ENCODE data around the gene APBB3.

Gene APBB3

DNA sequence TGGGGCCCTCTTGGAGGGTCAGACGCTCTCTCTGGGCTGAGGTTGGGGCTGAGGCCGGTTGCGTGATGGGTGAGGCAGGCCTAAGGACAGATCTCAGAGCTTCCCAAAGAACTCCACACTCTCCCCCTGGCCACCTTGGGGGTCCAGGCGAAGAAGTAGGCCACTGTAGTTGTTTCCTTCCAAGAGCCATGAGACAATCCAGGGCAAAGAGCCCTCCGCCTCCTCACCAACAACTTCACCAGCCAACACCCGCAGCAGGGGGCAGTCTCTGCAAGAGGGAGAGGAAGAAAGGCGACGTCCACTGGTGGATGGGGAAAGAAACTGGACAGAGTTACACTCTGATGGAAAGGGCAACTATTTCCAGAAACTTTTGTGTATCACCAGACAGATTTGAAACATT, 10.9 kb upstream of the APBB3 start:
- DNase-seq (ENCODE audit: low read depth), result no peak

DNA sequence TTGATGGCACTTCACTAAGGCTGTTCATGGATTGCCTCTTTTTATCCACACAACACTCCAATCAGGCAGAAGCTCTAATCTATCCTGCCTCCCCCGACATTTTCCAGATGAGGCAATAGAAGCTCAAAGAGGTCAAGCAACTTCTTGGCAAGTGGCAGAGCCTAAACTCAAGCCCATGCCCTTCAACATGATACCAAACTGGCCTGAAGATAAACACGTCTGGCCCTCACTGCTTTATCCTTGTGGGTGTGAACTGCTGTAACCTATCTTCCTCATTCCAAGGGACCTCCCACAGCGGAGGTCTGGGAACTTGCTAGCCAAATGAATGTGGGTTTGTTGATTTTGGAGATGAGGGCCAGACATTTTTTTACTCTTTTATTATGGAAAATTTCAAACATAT, 9.8 kb upstream of the APBB3 start:
- no peak for DNase-seq (ENCODE audit: low read depth)

DNA sequence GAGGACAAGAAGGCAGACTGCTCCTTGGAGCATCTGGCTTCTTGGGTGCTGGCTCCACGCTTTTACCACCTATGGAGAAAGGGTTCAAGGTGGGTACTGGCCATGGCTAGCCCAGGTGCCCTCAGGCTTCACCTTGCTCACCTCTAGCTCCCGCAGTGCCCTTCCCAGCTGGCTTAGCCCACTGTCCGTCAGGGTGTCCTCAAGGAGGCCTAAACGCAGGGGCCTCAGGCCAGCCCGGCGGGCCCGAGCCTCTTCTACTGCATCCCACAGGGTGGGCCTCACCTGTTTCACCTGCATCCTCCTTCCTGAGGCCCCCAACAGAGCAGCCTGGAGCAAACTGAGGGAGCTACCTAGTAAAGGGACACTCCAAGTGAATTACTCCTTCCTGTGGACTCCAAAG, 9.3 kb upstream of the APBB3 start:
- DNase-seq (ENCODE audit: low read depth), result no peak

DNA sequence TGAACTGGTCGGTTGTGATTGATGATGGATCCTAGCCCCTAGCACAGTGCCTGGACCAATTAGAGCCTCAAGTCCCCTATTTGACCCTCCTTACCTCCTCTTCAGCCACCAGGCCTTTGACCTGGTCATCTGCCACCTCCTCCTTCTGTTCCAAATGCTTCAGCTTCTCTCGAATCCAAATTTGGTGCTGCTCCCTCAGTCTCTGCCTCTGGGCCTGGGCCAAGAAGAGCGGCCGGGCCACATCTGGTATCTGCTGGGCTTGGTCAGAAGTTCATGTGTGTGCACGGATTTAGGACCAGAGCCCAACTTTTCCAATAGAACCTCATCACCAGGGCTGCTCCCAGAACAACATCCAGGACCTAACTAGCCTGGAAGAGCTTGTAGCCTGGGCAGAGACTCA, 6.7 kb upstream of the APBB3 start:
- no peak for DNase-seq (ENCODE audit: low read depth)

DNA sequence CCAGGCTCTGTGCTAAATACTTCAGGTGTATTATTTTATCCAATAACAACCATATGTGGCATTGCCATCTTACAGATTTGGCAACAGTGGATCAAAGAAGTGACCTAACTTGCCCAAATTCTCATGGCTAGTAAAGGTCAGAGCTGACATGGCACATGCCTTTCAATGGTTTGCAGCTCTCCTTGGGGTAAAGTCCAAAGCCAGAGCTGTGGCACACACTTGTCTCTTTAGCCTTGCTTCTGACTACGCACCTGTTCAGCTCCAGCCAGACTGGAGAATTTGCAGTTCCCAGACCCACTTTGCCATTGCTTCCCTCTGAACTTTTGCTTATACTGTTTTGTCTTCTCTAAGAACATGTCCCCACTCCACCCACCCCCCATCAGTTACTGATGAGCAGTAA, 6.1 kb upstream of the APBB3 start:
- no peak for DNase-seq (ENCODE audit: low read depth)

DNA sequence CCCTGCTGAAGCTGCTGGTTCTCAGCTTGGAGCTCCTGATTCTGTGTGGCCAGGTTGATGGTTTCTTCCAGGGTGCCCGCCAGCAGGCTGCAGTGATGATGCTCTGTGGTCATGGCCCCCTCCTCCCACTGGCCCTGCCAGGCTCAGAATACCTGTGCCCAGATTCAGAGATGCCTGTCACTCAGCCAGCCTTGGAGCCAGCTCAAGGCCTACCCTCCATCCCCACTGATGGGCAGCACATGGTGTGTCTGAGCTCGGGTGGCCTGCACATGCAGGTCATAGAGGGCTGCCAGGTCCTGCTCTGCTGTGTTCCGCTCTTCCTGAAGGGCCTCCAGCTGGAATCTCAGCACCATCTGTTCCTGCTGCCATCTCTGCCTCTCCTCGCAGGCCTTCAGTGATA, 5.7 kb upstream of the APBB3 start:
- no peak for DNase-seq (ENCODE audit: low read depth)

DNA sequence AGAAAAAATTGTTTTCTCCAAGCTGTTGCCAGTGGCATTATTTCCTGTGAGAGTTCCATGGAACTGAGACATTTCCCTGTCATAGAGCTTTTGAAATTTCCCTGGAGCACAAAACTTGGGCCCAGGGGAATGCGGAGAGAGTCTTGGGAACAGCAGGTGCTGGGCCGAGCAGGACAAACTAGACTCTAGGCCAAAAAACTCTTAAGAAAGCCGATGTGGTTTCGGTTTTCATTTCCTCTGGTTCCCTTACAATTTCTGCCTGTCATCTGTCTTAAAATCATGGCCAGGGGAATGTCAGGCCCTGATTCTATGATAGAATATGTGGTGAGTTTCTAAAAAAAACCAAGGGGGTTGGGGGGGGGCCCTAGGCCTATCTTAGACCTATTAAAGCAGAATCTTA, 4.8 kb upstream of the APBB3 start:
- DNase-seq (ENCODE audit: low read depth), result no peak

DNA sequence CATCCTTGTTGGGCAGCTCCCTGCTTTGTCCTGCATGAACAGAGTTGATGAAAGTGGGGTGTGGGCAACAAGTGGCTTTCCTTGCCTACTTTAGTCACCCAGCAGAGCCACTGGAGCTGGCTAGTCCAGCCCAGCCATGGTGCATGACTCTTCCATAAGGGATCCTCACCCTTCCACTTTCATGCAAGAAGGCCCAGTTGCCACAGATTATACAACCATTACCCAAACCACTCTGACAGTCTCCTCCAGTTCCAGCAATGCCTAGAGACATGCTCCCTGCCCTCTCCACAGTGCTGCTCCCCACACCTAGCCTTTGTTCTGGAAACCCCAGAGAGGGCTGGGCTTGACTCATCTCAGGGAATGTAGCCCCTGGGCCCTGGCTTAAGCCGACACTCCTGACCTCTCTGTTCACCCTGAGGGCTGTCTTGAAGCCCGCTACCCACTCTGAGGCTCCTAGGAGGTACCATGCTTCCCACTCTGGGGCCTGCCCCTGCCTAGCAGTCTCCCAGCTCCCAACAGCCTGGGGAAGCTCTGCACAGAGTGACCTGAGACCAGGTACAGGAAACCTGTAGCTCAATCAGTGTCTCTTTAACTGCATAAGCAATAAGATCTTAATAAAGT, 4.2 kb upstream of the APBB3 start:
- DNase-seq (ENCODE audit: low read depth), result no peak

DNA sequence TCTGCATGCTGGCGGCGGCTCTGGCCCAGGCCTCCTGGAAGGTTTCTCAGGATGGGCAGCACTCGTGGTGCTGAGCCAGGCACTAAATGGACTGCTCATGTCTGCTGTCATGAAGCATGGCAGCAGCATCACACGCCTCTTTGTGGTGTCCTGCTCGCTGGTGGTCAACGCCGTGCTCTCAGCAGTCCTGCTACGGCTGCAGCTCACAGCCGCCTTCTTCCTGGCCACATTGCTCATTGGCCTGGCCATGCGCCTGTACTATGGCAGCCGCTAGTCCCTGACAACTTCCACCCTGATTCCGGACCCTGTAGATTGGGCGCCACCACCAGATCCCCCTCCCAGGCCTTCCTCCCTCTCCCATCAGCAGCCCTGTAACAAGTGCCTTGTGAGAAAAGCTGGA, 3.5 kb upstream of the APBB3 start:
- DNase-seq (ENCODE audit: low read depth), result no peak

DNA sequence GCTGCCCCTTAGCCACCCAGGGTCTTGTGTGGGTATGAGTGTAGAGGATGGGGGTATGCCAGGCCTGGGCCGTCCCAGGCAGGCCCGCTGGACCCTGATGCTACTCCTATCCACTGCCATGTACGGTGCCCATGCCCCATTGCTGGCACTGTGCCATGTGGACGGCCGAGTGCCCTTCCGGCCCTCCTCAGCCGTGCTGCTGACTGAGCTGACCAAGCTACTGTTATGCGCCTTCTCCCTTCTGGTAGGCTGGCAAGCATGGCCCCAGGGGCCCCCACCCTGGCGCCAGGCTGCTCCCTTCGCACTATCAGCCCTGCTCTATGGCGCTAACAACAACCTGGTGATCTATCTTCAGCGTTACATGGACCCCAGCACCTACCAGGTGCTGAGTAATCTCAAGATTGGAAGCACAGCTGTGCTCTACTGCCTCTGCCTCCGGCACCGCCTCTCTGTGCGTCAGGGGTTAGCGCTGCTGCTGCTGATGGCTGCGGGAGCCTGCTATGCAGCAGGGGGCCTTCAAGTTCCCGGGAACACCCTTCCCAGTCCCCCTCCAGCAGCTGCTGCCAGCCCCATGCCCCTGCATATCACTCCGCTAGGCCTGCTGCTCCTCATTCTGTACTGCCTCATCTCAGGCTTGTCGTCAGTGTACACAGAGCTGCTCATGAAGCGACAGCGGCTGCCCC, 2.9 kb upstream of the APBB3 start:
- DNase-seq (ENCODE audit: low read depth), result no peak

DNA sequence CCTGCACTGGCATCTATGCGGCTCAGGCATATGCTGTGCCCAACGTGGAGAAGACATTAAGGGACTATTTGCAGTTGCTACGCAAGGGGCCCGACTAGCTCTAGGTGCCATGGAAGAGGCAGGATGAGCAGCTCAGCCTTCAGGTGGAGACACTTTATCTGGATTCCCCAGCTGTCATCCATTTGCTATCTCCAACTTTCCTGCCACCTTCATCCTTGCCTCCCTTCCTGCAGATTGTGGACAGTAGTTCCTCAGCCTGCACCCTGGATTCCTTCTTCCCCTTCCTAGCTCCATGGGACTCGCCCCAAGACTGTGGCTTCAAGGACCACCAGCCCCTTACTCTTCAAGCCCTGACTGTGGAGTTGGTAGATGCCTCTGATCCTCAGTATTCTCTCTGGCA, 2.3 kb upstream of the APBB3 start:
- DNase-seq (ENCODE audit: low read depth), result no peak

DNA sequence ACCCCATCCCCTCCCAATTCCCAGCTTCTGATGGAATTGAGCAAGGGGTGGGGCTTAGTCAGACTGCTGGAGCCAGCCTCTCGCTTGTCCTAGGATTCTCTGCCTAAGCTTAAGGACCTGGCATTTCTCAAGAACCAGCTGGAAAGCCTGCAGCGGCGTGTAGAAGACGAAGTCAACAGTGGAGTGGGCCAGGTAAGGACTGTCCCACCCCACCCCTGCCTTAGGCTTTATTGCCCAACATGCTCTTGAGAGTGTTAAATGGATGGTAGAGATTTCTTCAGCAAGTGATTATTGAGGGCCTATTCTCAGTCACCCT, 1.3 kb upstream of the APBB3 start:
- DNase-seq (ENCODE audit: low read depth), result no peak

DNA sequence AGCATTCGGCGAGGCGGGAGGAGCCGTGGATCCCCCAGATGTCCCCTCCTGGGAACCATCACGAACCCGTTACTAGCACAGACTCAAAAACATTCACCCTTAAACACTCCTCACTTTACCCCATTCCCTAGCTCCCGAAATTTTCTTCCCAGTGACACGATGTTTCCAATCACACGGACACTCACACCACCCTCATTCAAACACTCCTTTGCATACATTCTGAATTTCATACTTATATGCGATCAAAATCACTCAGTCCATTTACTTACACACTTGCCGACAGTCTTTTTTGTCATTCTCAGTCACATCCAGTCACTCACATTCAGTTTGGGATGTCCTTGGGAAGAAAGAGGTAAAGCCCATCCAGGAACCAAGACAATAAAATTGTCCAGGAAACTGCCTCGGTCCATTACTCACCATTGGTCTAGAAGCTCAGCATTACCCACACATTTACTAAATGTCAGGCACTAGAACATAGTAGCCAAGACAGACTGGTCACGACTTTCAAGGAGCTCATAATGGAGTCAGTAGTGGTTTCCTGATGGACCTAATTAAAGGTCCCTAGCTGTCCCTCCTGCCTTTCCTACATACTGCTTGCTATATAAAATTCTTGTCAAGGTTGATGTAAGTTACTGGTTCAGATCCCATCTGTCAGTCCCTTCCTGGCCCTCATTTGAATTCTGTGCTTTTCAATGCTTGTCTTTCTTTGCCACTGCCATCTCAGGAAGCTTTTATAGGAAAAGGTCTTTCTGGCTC, 804 bp upstream of the APBB3 start:
- DNase-seq (ENCODE audit: low read depth), result no peak

DNA sequence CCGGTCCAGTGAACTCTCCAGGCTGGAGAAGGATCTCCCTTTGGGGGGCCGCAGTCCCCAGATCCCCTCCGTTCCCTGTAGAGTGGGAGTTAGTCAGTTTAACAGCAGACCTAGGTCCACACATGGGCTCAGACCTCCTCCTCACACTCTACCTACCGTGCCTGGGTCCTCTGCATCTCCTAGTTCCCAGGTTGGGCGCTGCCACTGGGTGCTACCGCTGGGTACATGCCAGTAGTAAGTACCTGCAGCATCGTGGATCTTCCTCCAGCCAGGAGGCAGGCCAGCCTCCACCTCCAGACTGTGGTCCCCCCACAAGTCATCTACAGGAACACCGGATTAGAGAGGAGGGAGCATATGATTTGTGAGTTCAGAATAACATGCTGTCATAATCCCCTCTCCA, 802 bp downstream of the APBB3 start:
- DNase-seq (ENCODE audit: low read depth), result no peak

DNA sequence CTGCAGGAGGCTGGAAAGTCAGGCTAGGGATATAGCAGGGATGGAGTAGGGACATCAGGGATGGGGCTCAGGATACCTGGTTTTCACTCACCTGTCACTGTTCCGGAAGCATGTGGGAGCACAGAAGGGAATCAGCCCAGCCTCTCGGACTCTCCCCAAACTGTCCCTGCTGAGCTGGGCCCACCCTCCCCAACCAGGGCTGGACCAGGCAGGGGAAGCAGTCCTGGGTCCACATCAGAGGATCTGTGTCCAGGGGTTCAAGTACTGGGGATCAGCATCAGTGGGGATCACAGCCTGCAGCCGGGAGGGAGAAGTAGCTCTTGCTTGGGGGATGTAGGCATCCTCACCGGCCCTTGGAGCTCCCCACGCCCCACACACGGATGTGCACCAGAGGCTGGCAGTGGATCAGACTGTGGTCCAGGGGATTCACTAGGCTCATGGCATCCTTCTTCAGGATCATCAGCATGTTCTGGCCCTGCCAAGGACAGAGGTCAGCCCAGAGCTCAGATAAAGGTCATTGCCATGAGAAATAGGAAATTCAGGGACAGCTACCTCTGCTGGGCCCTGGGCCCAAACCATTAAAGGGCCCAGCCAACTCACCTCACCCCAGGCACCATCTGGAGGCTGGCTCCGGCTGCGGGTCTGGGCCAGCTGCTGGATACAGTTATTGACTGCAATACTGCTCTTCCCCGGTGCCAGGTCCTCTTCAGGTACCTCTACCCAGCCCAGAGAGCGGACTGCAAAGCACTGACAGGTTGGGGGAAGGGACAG, 2.5 kb downstream of the APBB3 start:
- DNase-seq (ENCODE audit: low read depth), result no peak

DNA sequence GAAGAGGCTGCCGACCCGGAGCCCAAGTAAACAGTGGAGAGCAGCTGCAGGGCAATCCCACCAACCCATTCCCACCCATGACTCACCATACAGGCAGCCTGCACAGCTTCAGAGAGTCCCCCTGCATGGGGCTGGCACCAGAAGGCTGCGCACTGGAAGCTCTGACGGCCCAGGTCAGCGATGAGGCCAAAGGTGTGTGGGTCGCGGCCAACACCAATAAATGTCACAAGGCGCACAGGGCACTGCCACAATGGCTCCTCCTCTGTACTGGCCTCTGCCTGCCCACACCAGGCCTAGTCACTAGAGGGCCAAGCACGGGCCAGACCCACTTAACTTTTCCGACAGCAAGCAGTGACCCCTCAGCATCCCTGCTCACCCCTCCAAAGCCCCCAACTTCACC, 4.2 kb downstream of the APBB3 start:
- DNase-seq (ENCODE audit: low read depth), result no peak

DNA sequence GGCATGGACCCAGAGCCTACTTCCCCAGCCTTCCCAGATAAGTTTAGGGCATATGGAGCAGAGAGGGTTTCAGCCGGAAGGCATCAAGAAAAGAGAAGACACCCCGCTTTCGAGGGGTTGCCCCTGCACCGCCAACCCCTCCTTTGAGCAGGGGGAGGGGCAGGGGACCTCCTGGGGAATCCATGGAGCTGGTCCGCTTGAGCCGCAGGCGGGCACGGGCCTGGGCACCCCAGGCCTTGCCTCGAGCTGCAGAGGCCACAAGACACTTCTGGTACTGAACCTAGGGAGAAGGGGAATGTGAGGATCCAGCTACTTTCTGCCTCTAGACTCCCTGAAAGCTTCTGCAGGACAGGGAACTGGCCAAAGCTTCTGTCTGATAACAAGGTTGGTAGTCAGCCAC, 5.9 kb downstream of the APBB3 start:
- DNase-seq (ENCODE audit: low read depth), result no peak

DNA sequence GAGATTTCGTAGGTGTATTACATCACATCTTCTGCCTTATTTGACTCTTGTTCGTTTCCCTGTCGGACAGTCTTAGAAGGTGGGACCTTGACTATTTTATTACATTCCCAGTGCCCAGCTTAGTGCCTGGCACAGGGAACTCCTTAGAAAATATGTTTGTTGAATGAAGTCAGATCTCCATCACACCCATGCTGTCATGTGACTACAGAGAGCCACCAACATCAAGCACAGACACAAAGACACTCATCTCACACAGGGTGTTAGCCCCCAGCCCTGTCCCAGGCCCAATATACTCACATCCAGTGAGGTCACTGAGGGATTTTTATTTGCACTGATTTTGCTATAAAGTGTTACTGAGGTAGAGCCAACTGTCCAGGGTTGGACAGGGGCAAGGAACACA, 6.4 kb downstream of the APBB3 start:
- no peak for DNase-seq (ENCODE audit: low read depth)

DNA sequence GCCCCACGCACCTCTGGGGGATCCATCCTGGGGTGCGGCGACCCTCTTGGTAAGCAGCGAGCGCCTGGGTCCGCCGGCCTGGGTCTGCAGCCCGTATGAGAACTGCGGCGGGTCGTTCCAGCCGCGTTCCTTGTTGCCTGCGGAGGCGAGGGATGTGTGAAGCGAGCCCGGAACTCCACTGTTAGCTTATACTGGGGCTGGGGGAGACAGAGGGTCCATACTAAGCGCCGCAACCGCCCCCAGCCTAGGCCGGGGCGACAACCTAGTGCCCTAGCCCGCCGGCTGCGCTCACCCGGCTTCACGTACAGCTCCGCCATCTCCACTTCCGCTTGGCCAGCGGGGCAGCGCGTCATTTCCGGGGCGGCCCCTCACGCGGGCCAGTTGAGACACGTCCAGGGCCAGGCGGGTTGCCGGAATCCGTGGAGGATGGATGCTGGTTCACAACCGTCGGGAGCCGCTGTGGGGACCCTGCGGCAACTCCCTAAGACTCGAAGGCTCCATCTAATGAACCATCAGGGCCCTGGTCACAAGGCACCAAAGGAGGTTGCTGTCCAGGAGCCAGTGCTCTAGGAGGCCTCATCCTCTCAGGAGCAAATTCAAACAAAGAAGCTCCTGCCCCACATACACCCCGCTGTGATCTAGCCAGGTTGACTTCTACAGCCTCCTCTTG, 7.1 kb downstream of the APBB3 start, which contains the start of gene SRA1:
SRA1 (minus strand) TSS at position 338 of the 670 bp plus-strand sequence; CDS start at position 317, 21 bp downstream.
- DNase-seq (ENCODE audit: low read depth), result peak; percentile 60

DNA sequence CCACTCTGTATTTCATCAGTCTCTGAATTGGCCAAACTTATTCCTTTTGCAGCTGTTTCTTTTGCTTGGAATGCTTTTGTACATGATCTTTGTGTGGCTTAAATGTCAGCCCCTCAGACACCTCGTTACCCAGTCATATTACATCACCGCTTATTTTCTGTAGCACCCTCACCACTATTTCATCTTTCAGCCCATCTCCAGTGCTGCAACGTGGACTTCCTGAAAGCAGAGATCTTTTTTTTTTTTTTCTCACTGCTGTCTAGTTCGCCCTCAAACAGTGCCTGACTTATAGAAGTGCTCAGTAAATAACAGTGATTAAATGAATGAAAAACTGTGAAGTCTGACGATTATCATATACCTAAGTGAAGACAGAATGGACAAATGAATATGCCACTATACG, 8.0 kb downstream of the APBB3 start:
- no peak for DNase-seq (ENCODE audit: low read depth)

DNA sequence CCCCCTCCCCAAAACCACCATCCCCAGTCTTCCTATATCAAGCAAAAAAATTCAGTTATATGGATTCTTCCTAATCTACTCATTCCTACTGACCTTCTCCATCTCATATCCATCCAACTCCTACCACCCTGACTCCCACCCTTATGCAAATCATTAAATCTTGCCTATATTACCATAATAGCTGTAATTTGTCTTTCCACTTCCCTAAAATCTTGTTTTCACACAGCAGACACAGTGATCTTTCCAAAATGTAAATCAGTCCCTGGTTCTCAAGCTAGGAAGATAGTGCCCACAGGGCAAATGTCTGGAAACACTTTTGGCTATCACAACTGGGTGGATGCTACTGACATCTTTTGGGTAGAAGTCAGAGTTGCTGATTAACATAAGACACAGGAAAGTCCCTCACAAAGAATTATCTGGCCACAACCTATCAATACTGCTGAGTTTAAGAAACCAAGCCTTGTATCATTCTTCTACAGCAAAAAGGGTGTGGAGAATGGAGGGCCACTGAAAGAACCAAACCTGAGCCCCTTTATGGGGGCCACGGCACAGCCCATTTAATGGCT, 8.6 kb downstream of the APBB3 start:
- DNase-seq (ENCODE audit: low read depth), result no peak

DNA sequence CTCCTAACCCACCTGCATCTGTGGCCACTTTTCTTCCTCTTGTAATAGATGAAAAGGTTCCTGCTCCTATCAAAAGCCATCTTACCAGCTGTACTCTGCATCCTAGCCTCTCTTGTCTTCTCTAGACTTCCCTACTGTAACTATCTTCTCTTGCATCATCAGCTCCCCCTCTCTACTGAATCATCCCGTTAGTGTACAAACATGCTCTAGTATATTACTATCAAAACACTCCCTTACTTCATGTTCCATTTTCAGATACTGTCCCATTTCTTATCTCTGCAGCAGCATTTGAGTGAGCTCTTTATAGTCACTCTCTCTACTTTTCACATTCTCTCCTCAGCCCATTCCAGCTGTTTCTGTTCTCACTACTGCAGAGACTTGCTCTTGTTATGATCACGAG, 9.9 kb downstream of the APBB3 start:
- no peak for DNase-seq (ENCODE audit: low read depth)

All from HS-5 (cell line).